COR-L47 (cell line): Measurements from ENCODE around the gene SLC16A8.
"Not testable (repeated sequence)": the region's sequence is repeated elsewhere in the genome, so short reads cannot be mapped to it uniquely, and the experiment has no call there.

ENCODE experiments used
- DNase-seq: peaks from one replicate; lab custom pipeline; 2025; lab: John Stamatoyannopoulos, UW

SLC16A8 gene

GRCh38 chr22:38086001-38086845 lies 2.2 kb upstream of the SLC16A8 start:
- DNase-seq, result no peak

- DNase-seq, result no peak
Measured at GRCh38 chr22:38085501-38085900, 1.5 kb upstream of the SLC16A8 start.

- DNase-seq, result no peak
Measured at GRCh38 chr22:38085056-38085455, 1.1 kb upstream of the SLC16A8 start.

GRCh38 chr22:38082986-38083710 lies 836 bp downstream of the SLC16A8 start:
- DNase-seq, result no peak

GRCh38 chr22:38081941-38082828 lies 1.8 kb downstream of the SLC16A8 start:
- no peak for DNase-seq

GRCh38 chr22:38081636-38081940 lies 2.4 kb downstream of the SLC16A8 start:
- no peak for DNase-seq

GRCh38 chr22:38080850-38081635 lies 2.9 kb downstream of the SLC16A8 start:
- peak; percentile 54 for DNase-seq

GRCh38 chr22:38080474-38080849 lies 3.5 kb downstream of the SLC16A8 start:
- no peak for DNase-seq

GRCh38 chr22:38079804-38080203 lies 4.2 kb downstream of the SLC16A8 start:
- DNase-seq, result no peak

- not testable (repeated sequence) for DNase-seq
Measured at GRCh38 chr22:38079208-38079607, 4.8 kb downstream of the SLC16A8 start.

- no peak for DNase-seq
Measured at GRCh38 chr22:38078046-38078840, 5.7 kb downstream of the SLC16A8 start.

GRCh38 chr22:38077595-38077994 lies 6.4 kb downstream of the SLC16A8 start:
- no peak for DNase-seq

GRCh38 chr22:38077096-38077495 lies 6.9 kb downstream of the SLC16A8 start:
- DNase-seq, result no peak

GRCh38 chr22:38075961-38076360 lies 8.0 kb downstream of the SLC16A8 start:
- DNase-seq, result no peak

- no peak for DNase-seq
Measured at GRCh38 chr22:38075105-38075825, 8.7 kb downstream of the SLC16A8 start.

- DNase-seq, result no peak
Measured at GRCh38 chr22:38074181-38075104, 9.5 kb downstream of the SLC16A8 start.

GRCh38 chr22:38073150-38074130 lies 10.5 kb downstream of the SLC16A8 start:
- DNase-seq, result no peak
